ENCODE data around the gene CAPZA3.
"Not testable (repeated sequence)": the region's sequence is repeated elsewhere in the genome, so short reads cannot be mapped to it uniquely, and the experiment has no call there.

Gene CAPZA3, protein sequence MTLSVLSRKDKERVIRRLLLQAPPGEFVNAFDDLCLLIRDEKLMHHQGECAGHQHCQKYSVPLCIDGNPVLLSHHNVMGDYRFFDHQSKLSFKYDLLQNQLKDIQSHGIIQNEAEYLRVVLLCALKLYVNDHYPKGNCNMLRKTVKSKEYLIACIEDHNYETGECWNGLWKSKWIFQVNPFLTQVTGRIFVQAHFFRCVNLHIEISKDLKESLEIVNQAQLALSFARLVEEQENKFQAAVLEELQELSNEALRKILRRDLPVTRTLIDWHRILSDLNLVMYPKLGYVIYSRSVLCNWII

DNA sequence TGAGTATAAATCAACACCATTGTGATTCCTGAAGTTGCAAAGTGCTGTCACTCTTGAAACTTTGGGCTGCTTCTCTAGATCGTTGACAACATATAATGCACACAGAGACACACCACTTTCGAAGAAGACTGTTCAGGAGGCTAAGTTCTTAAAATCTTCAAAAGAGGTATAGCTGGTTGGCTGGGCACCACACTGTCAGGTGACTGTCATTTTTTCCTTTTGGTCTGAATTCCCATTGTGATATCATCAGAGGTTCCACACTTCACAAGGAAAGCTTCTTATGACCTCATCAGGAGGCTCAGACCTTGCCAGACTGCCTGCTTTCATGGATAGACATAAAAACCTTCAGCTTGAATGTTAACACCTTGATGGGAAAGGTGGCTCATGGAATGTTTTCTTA, at the start of gene CAPZA3, which contains the start of gene PLCZ1:
TSS of gene CAPZA3 (plus strand) at position 301 of the 400 bp plus-strand sequence. CDS start 150 bp downstream, outside the sequence.
TSS of gene PLCZ1 (minus strand) at position 194 of the 400 bp plus-strand sequence. CDS start 641 bp downstream, outside the sequence.
- H3K36me3 Mint-ChIP-seq: no peaks in the 10 kb centered on the region
- no peaks in the 10 kb centered on the region for H3K27me3 Mint-ChIP-seq
- DNase-seq (ENCODE audit: low spot score in 2 of 2): no peak
- no peaks in the 10 kb centered on the region for H3K4me1 Mint-ChIP-seq
- ATAC-seq (ENCODE audit: low read depth): no peak
- peaks cover 8% of the 10 kb centered on the region for H3K9me3 Mint-ChIP-seq
- H3K27ac Mint-ChIP-seq: no peak within 1 kb of the TSS
- no peak within 1 kb of the TSS for H3K4me3 Mint-ChIP-seq

DNA sequence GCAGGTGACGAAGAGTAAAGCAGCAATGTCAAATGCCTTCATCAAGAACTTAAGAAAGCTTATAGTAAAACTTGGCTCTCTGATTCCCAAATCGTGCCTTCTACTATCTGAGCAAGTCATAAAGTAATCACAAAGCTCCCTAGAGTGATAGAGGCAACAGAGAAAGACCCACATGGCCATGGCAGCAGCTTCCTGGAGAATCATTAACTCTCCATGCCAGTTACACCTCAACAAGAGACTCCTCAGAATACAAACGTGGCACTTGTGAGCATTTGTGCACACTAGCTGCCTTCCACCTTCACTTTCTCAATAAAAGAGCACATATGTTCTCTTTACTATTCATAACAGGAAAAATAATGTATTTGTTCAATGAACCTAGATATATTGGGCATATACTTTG, 48.1 kb upstream of the CAPZA3 start:
- Mint-ChIP-seq H3K4me1 (no peaks in the 10 kb centered on the region), H3K4me3 (no peak overlapping the region), H3K9me3 (peaks cover 13% of the 10 kb centered on the region), H3K27ac (no peak overlapping the region), H3K27me3 (no peaks in the 10 kb centered on the region), H3K36me3 (no peaks in the 10 kb centered on the region)
- ATAC-seq (ENCODE audit: low read depth) (no peak), DNase-seq (ENCODE audit: low spot score in 2 of 2) (no peak)

- Mint-ChIP-seq H3K27ac (no peak overlapping the region), H3K9me3 (peaks cover 13% of the 10 kb centered on the region), H3K4me1 (no peaks in the 10 kb centered on the region), H3K36me3 (no peaks in the 10 kb centered on the region), H3K27me3 (no peaks in the 10 kb centered on the region), H3K4me3 (no peak overlapping the region)
- no peak for DNase-seq (ENCODE audit: low spot score in 2 of 2)
- ATAC-seq (ENCODE audit: low read depth): no peak
These were observed 47.3 kb upstream of the CAPZA3 start for GRCh38 chr12:18690653-18691052.

- H3K36me3 Mint-ChIP-seq; DNase-seq (ENCODE audit: low spot score in 2 of 2); H3K4me3 Mint-ChIP-seq: not testable (repeated sequence)
These were observed 43.9 kb upstream of the CAPZA3 start for GRCh38 chr12:18693986-18694385.

DNA sequence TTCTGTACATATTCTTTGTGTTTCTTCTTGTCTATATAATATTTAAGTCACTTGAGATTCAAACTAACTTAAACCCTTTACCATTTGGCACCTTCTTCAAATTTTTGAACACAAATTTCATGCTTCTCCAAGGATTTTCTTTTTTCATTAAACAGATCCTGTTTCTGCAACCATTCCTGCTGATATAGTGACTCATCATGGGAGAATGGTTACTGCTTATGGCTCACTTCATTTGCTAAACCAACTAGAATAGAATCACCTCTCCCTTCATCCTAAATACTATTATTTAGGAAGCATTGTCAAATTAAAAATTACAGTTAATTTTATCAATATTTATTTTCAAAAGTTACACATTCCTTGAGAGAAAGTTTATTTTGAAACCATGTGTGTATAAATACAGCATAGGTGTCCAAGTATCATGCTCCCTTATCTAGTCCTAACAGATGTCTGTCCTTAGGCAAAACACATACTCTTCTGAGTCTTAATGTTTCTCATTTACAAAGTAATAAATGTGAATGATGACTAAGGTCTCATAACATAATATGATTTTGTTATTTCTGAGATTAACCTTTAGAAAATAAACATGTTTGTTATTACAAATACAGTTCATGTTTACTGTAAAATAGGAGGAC, 40.8 kb upstream of the CAPZA3 start:
- DNase-seq (ENCODE audit: low spot score in 2 of 2) (no peak), ATAC-seq (ENCODE audit: low read depth) (no peak)
- Mint-ChIP-seq H3K4me3 (no peak overlapping the region), H3K4me1 (no peaks in the 10 kb centered on the region), H3K36me3 (no peaks in the 10 kb centered on the region), H3K9me3 (peaks cover 12% of the 10 kb centered on the region), H3K27ac (no peak overlapping the region), H3K27me3 (no peaks in the 10 kb centered on the region)

More at GRCh38 chr12:18693986-18694385, 43.9 kb upstream of the CAPZA3 start:
- H3K27ac Mint-ChIP-seq; ATAC-seq (ENCODE audit: low read depth); H3K4me1 Mint-ChIP-seq; H3K27me3 Mint-ChIP-seq: not testable (repeated sequence)
- H3K9me3 Mint-ChIP-seq: peaks cover 17% of the 10 kb centered on the region

DNA sequence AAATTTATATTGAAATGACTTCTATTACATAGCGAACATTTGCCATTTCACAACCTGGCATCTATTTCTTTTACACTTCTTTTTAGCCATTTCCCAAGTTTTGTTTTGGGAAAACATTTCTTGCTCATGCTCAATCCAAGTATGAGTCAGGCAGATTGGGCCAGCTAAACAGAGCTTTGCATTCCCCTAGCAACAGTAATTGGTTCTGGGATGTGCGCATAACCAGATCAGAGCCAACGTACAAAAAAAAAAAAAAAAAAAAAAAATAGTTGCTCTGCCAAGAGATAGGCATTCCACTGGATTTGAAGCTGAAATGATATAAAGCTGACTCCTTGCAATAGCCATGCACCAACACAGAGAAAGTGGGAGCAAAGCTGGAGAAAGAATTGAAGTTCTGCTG, 37.6 kb upstream of the CAPZA3 start:
- Mint-ChIP-seq H3K4me1 (no peaks in the 10 kb centered on the region), H3K36me3 (no peaks in the 10 kb centered on the region), H3K9me3 (peaks cover 10% of the 10 kb centered on the region), H3K27me3 (no peaks in the 10 kb centered on the region), H3K4me3 (no peak overlapping the region), H3K27ac (no peak overlapping the region)
- no peak for DNase-seq (ENCODE audit: low spot score in 2 of 2)
- ATAC-seq (ENCODE audit: low read depth): no peak

GRCh38 chr12:18703321-18703720, 34.6 kb upstream of the CAPZA3 start:
- Mint-ChIP-seq H3K36me3 (no peaks in the 10 kb centered on the region), H3K27me3 (no peaks in the 10 kb centered on the region), H3K27ac (no peak overlapping the region), H3K4me3 (no peak overlapping the region), H3K9me3 (peaks cover 10% of the 10 kb centered on the region), H3K4me1 (no peaks in the 10 kb centered on the region)
- DNase-seq (ENCODE audit: low spot score in 2 of 2): no peak
- ATAC-seq (ENCODE audit: low read depth): no peak

DNA sequence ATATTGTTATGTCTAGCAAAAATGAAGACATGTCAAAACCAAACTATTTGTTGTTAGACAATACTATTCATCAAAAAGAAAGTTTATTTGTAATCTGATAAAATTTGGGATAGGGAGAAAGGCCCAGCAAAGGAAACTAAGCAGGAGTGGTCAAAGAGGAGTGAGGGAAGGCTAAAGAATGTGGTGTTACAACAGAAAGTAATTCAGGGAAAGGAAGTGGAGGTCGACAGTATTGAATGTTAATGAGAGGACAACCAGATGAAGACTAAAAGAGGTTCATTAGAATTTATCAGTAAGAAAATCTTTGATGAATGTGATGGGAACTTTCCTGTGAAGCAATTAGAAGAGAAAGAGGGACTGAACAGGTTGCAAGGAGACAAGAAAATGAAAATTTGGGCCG, 34.0 kb upstream of the CAPZA3 start:
- H3K4me1 Mint-ChIP-seq: no peaks in the 10 kb centered on the region
- H3K27me3 Mint-ChIP-seq: no peaks in the 10 kb centered on the region
- ATAC-seq (ENCODE audit: low read depth) (no peak), DNase-seq (ENCODE audit: low spot score in 2 of 2) (no peak)
- H3K27ac Mint-ChIP-seq: no peak overlapping the region
- H3K36me3 Mint-ChIP-seq: no peaks in the 10 kb centered on the region
- peaks cover 10% of the 10 kb centered on the region for H3K9me3 Mint-ChIP-seq
- no peak overlapping the region for H3K4me3 Mint-ChIP-seq

DNA sequence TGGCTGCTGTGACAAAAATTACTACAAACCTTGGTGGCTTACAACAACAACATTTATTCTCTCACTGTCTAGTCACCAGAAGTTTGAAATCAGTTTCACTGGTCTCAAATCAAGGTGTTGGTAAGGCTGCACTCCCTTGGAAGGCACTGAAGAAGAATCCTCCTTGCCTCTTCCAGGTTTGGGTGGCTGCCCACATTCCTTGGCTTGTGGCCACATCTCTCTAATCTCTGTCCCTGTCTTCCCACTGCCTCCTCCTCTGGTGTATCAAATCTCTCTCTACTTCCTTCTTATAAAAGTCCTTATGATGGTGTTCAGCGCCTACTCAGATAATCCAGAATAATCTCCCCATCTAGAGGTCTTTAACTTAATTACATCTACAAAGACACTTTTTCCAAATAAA, 31.1 kb upstream of the CAPZA3 start:
- ATAC-seq (ENCODE audit: low read depth): no peak
- Mint-ChIP-seq H3K9me3 (peaks cover 13% of the 10 kb centered on the region), H3K27ac (no peak overlapping the region), H3K4me1 (no peaks in the 10 kb centered on the region), H3K27me3 (no peaks in the 10 kb centered on the region), H3K4me3 (no peak overlapping the region), H3K36me3 (no peaks in the 10 kb centered on the region)
- no peak for DNase-seq (ENCODE audit: low spot score in 2 of 2)

- H3K27ac Mint-ChIP-seq: no peak overlapping the region
- no peak for ATAC-seq (ENCODE audit: low read depth)
- no peak overlapping the region for H3K4me3 Mint-ChIP-seq
- DNase-seq (ENCODE audit: low spot score in 2 of 2): no peak
- H3K9me3 Mint-ChIP-seq: peaks cover 10% of the 10 kb centered on the region
- H3K36me3 Mint-ChIP-seq: no peaks in the 10 kb centered on the region
- H3K4me1 Mint-ChIP-seq: no peaks in the 10 kb centered on the region
- H3K27me3 Mint-ChIP-seq: no peaks in the 10 kb centered on the region
These were observed 21.7 kb upstream of the CAPZA3 start for GRCh38 chr12:18716236-18716635.

DNA sequence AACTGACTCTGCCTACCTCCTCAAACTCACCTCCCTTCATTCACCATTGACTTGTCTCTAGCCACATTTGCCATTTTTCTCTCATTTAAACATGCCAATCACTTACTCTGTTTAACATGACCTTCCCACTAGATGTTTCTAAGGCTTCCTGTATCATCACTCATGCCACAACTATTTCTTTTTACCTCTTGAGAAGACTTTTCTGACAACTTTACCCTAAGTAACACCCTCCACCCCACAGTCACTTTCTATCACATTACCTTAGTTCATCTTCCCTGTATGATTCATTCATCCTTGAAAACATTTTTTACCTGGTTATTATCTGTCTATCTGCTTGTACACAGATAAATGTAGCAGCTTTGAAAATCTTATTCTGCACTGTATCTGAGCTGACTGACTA, 19.5 kb upstream of the CAPZA3 start:
- ATAC-seq (ENCODE audit: low read depth) (no peak), DNase-seq (ENCODE audit: low spot score in 2 of 2) (no peak)
- peaks cover 8% of the 10 kb centered on the region for H3K9me3 Mint-ChIP-seq
- H3K4me1 Mint-ChIP-seq: no peaks in the 10 kb centered on the region
- no peak overlapping the region for H3K27ac Mint-ChIP-seq
- H3K36me3 Mint-ChIP-seq: no peaks in the 10 kb centered on the region
- no peaks in the 10 kb centered on the region for H3K27me3 Mint-ChIP-seq
- H3K4me3 Mint-ChIP-seq: no peak overlapping the region

DNA sequence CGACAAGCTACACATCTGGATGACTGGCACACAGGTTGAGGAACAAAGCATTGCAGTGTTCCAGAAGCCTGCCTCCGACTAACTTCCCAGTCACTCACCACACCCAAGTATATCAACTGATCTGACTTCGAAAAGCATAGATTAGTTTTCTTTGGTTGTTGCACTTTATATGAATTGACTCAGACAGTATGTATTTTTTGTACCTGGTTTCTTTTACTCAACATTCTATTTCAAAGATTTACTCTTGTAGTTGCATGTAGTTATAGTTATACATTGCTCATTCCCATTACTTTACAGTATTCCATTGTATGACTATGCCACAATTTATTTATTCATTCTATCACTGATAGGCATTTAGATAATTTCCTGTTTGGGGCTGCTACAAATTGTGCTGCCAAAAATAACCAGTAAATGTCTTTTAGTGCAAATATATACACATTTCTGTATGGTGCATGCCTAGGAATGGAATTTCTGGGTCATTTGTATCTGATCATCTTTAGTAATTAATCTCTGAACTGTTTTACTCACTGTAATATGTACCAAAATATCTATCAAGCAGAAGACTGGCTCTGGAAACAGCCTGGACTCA, 17.9 kb upstream of the CAPZA3 start:
- no peak for ATAC-seq (ENCODE audit: low read depth)
- Mint-ChIP-seq H3K9me3 (peaks cover 9% of the 10 kb centered on the region), H3K27me3 (no peaks in the 10 kb centered on the region), H3K4me3 (no peak overlapping the region), H3K27ac (no peak overlapping the region), H3K36me3 (no peaks in the 10 kb centered on the region), H3K4me1 (no peaks in the 10 kb centered on the region)
- no peak for DNase-seq (ENCODE audit: low spot score in 2 of 2)

GRCh38 chr12:18720690-18721089, 17.2 kb upstream of the CAPZA3 start:
- ATAC-seq (ENCODE audit: low read depth) (no peak), DNase-seq (ENCODE audit: low spot score in 2 of 2) (no peak)
- no peak overlapping the region for H3K27ac Mint-ChIP-seq
- peaks cover 9% of the 10 kb centered on the region for H3K9me3 Mint-ChIP-seq
- H3K4me3 Mint-ChIP-seq: no peak overlapping the region
- H3K36me3 Mint-ChIP-seq: no peaks in the 10 kb centered on the region
- H3K27me3 Mint-ChIP-seq: no peaks in the 10 kb centered on the region
- H3K4me1 Mint-ChIP-seq: no peaks in the 10 kb centered on the region

DNA sequence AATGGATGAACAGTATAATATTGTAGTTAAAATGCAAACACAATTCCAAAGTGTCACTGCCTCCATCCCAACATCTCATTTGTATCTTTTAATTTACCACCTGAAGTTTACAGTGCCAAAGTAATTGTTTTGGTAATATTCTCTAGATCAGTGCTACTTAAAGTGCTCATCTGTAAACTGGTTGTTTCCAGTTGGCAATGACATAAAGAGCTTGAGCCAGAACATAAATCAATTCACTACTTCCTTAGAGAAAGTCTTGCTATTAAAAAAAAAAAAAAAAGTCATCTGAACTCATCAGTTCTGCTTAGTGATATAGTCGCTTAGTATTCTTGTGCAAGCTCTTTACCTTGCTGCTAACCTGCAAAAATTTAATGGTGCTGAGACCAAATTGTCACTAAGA, 16.5 kb upstream of the CAPZA3 start:
- Mint-ChIP-seq H3K27me3 (no peaks in the 10 kb centered on the region), H3K9me3 (peaks cover 9% of the 10 kb centered on the region), H3K4me1 (no peaks in the 10 kb centered on the region), H3K27ac (no peak overlapping the region), H3K36me3 (no peaks in the 10 kb centered on the region), H3K4me3 (no peak overlapping the region)
- DNase-seq (ENCODE audit: low spot score in 2 of 2): no peak
- no peak for ATAC-seq (ENCODE audit: low read depth)

Measured in memory B cell (primary cell).